K562 (cell line): Measurements from ENCODE around the gene LZTS3. TPM values are rescaled to one million over a fixed set of nuclear protein-coding genes. Genes with fewer than 3 reads are reported as not detected.

Experiments used
- ATAC-seq: fragments of 200-7000 bp; cut with Tn5 transposase; 3 replicates; pipeline ENCODE4 v1.9.1; 2020; ENCODE audit warnings: moderate library complexity
- BruUV-seq: library from RNA; stranded (reverse); fragments of 400-500 nt; replicated peaks from 2 replicates; lab custom pipeline; 2021; lab: Mats Ljungman, UMichigan
- CTCF ChIA-PET: fragments of 300-600 bp; formaldehyde crosslinking; extraction: SDS; loops from one replicate; lab custom pipeline; 2021; ENCODE audit warnings: low intra/inter-chr PET ratio; lab: Yijun Ruan, JAX
- POLR2A ChIA-PET: fragments of 300-600, 350-650 bp; sonication (Branson Sonifier 250); formaldehyde crosslinking; extraction: SDS; loops from one replicate; lab custom pipeline; 2021; ENCODE audit warnings: antibody characterized with exemption, inconsistent platforms; lab: Yijun Ruan, JAX
- DNase-seq, 4 experiments: peaks; one replicate each; pipeline versions ENCODE4 v3.0.0 to v3.0.0-alpha.2; 2011 to 2018; ENCODE audit warnings: low spot score in 3 of 4, mixed read lengths in 3 of 4; ENCODE audit errors: extremely low read depth in 1 of 4
- FAIRE-seq: peaks from 2 replicates; lab custom pipeline; 2011; peaks lifted over from hg19 to GRCh38; lab: Jason Lieb, UNC
- H2AFZ ChIP-seq: 2 replicates; pipeline ENCODE4 v1.6.0; 2011; ENCODE audit warnings: low read depth, low read length, control low read depth, inconsistent platforms
- H3K27ac ChIP-seq: fragments of 200-600 bp; 3 replicates; pipeline ENCODE4 v1.8.0; 2011; ENCODE audit warnings: low read depth, mild to moderate bottlenecking, control low read depth, inconsistent platforms, low read length, moderate library complexity, mixed read lengths; ENCODE audit errors: extremely low read depth
- H3K27me3 ChIP-seq, 2 experiments: fragments of 300-600 bp in 1 of 2; 2 replicates in 1 of 2; 3 replicates in 1 of 2; pipeline versions ENCODE4 v1.6.0 to v1.8.0; 2011; ENCODE audit warnings: inconsistent platforms in 2 of 2, low read length in 2 of 2, mild to moderate bottlenecking in 1 of 2, mixed read lengths in 1 of 2, moderate library complexity in 1 of 2; ENCODE audit not compliant: control insufficient read depth in 2 of 2, insufficient read depth in 2 of 2
- H3K36me3 ChIP-seq: fragments of 300-600 bp; 3 replicates; pipeline ENCODE4 v1.8.0; 2011; ENCODE audit warnings: mild to moderate bottlenecking, low read length, inconsistent platforms; ENCODE audit not compliant: control insufficient read depth, insufficient read depth
- H3K4me1 ChIP-seq, 2 experiments: fragments of 200-600 bp in 1 of 2; replicated peaks in 1 of 2; 2 replicates in 1 of 2; 3 replicates in 1 of 2; pipeline versions ENCODE4 v1.5.1 to v1.8.0; 2011; ENCODE audit warnings: inconsistent platforms in 2 of 2, low read length in 2 of 2, mild to moderate bottlenecking in 1 of 2, mixed read lengths in 1 of 2, moderate library complexity in 1 of 2; ENCODE audit not compliant: control insufficient read depth in 2 of 2, insufficient read depth in 2 of 2
- H3K4me2 ChIP-seq: 2 replicates; pipeline ENCODE4 v1.6.1; 2011; ENCODE audit warnings: low read length, control low read depth, inconsistent platforms, mixed read lengths; ENCODE audit not compliant: insufficient read depth
- H3K4me3 ChIP-seq: fragments of 200-600 bp; sonication (generic), shearing (Covaris generic); 2 replicates; pipeline ENCODE4 v1.5.1; 2016; ENCODE audit warnings: control low read depth, inconsistent platforms
- H3K79me2 ChIP-seq: fragments of 200-600 bp; 3 replicates; pipeline ENCODE4 v1.8.0; 2011; ENCODE audit warnings: low read length, inconsistent platforms; ENCODE audit not compliant: control insufficient read depth, insufficient read depth
- H3K9ac ChIP-seq, 2 experiments: 2 replicates each; pipeline versions ENCODE4 v1.6.0 to v1.6.1; 2011; ENCODE audit warnings: low read depth in 2 of 2, low read length in 2 of 2, control low read depth in 1 of 2, inconsistent platforms in 1 of 2, mild to moderate bottlenecking in 1 of 2, mixed read lengths in 1 of 2; ENCODE audit not compliant: insufficient read depth in 1 of 2
- H3K9me1 ChIP-seq: one replicate; pipeline ENCODE4 v1.6.0; 2011; ENCODE audit warnings: inconsistent platforms, mild to moderate bottlenecking, low read length, moderate library complexity; ENCODE audit not compliant: control insufficient read depth, insufficient read depth
- H3K9me3 ChIP-seq: replicated peaks from 2 replicates; pipeline ENCODE4 v1.5.1; 2011; ENCODE audit warnings: low read depth, low read length, inconsistent platforms; ENCODE audit not compliant: control insufficient read depth, insufficient read depth
- H4K20me1 ChIP-seq: replicated peaks from 2 replicates; pipeline ENCODE4 v1.6.1; 2011; ENCODE audit warnings: low read length, inconsistent platforms, mixed read lengths; ENCODE audit not compliant: control insufficient read depth, insufficient read depth
- CBFA2T3 ChIP-seq: fragments of 450-650 bp; IDR thresholded peaks from 2 replicates; pipeline ENCODE4 v1.6.1; 2017
- MBD1 ChIP-seq: fragments of 250-450 bp; sonication (Bioruptor Pico); IDR thresholded peaks from 2 replicates; pipeline ENCODE4 v1.8.0; 2022; ENCODE audit warnings: inconsistent platforms
- NFYB ChIP-seq: IDR thresholded peaks from 2 replicates; pipeline ENCODE4 v1.6.1; 2011; ENCODE audit warnings: mild to moderate bottlenecking, moderate library complexity; ENCODE audit not compliant: insufficient read length; ENCODE audit errors: extremely low read depth
- PCBP1 ChIP-seq: fragments of 200-400 bp; formaldehyde crosslinking; IDR thresholded peaks from 2 replicates; pipeline ENCODE4 v1.6.1; 2018; ENCODE audit warnings: mild to moderate bottlenecking, low read depth, low read length; ENCODE audit not compliant: poor library complexity, severe bottlenecking
- RREB1 ChIP-seq: fragments of 250-450 bp; sonication (Bioruptor Pico); IDR thresholded peaks from 2 replicates; pipeline ENCODE4 v1.4.0; 2020
- TCFL5 ChIP-seq: fragments of 250-450 bp; sonication (Bioruptor Pico); conservative IDR thresholded peaks from 2 replicates; pipeline ENCODE4 v1.6.1; 2021; ENCODE audit warnings: mild to moderate bottlenecking, moderate library complexity, matching md5 sums
- TFAP4 ChIP-seq: sonication (generic); formaldehyde crosslinking; IDR thresholded peaks from 2 replicates; pipeline ENCODE4 v1.8.0; 2022; ENCODE audit warnings: missing genetic modification reagents, mild to moderate bottlenecking, moderate library complexity, borderline replicate concordance
- ZBTB33 ChIP-seq: sonication (generic); formaldehyde crosslinking; IDR thresholded peaks from 2 replicates; pipeline ENCODE4 v1.8.1; 2023; ENCODE audit warnings: mild to moderate bottlenecking, missing genetic modification reagents
- WGBS: fragments of 100-300 bp; shearing (Covaris generic); methylation state at CpG from one replicate; pipeline ENCODE4 v1.1.6; 2016; ENCODE audit warnings: low coverage, mixed read lengths; ENCODE audit not compliant: insufficient coverage; ENCODE audit errors: missing lambda C conversion rate; 5-methylcytosine and 5-hydroxymethylcytosine counted together
- in situ Hi-C: fragments of 300-500 bp; cut with MboI; formaldehyde crosslinking; loops from 4 replicates; pipeline ENCODE4 v1.15.0; 2018; ENCODE audit warnings: inconsistent platforms, mixed read lengths
- intact Hi-C: fragments of 100-400 bp; cut with micrococcal nuclease; formaldehyde crosslinking; loops from 2 replicates; pipeline ENCODE4 v1.14.2; 2022
- polyA plus RNA-seq, 8 experiments: library from polyadenylated mRNA; depleted of rRNA in 4 of 8; stranded (reverse) in 5 of 8; unstranded in 3 of 8; fragments of >200 nt; fragmentation: Nextera tagmentation in 2 of 8; fragmentation: Illumina TruSeq in 1 of 8; extraction: Ambion mirVana in 2 of 8; extraction: Trizol in 1 of 8; gene quantifications; 2 replicates each; pipeline versions ENCODE4 v1.2.1 to v1.2.3, GENCODE V29; 2011 to 2014; ENCODE audit warnings: inconsistent platforms in 1 of 8, missing spikeins in 1 of 8
- total RNA-seq, 7 experiments: library from RNA; depleted of rRNA in 6 of 7; stranded (reverse); fragments of >200 nt in 6 of 7; fragmentation: Illumina TruSeq in 2 of 7; extraction: Trizol in 2 of 7; gene quantifications; 2 replicates each; pipeline versions ENCODE4 v1.2.1 to v1.2.3, GENCODE V29; 2011 to 2021; ENCODE audit warnings: low replicate concordance in 1 of 7

Gene LZTS3
- total and polyA plus RNA-seq, 9 of the 15 experiments (the other 6 are each of a cell fraction or from before 2014, with no cell fraction given): 0.07 to 2.9 (median 2.0) TPM

GRCh38 chr20:3164763-3165410 is 8.5 kb downstream of the LZTS3 start:
- H3K4me1 ChIP-seq: peaks cover 0 to 46% of the 10 kb centered on the region in 2 experiments; a peak in 3 of 5 replicates
- BruUV-seq: no TSS peak
- no peak overlapping the region for H3K27ac ChIP-seq
- FAIRE-seq (no peak), DNase-seq (no peak), ATAC-seq (no peak)
- intact Hi-C loops: no loop called here
- H3K9me3 ChIP-seq: no peaks in the 10 kb centered on the region
- no peak overlapping the region for H2AFZ ChIP-seq
- H3K4me3 ChIP-seq: no peak overlapping the region
- H3K36me3 ChIP-seq: no peaks in the 10 kb centered on the region
- in situ Hi-C loops: no loop called here
- H4K20me1 ChIP-seq: no peaks in the 10 kb centered on the region
- CTCF ChIA-PET: no interaction called here
- H3K9ac ChIP-seq: no peak overlapping the region
- H3K79me2 ChIP-seq: 0 out of 3 replicates have a peak, but pooled peaks cover under 1% of the 10 kb centered on the region
- POLR2A ChIA-PET: no interaction called here
- H3K4me2 ChIP-seq: no peak overlapping the region
- no peaks in the 10 kb centered on the region for H3K27me3 ChIP-seq
- no peaks in the 10 kb centered on the region for H3K9me1 ChIP-seq
- 77% methylated on average over 23 of the region's 41 CpGs for WGBS
- no peak for TF ChIP-seq CBFA2T3
- no peak for TF ChIP-seq TFAP4 (CRISPR knock-in tag)
- TF ChIP-seq NFYB: no peak
- TF ChIP-seq ZBTB33 (CRISPR knock-in tag): no peak
- TF ChIP-seq MBD1 (CRISPR knock-in tag): no peak
- no peak for TF ChIP-seq PCBP1
- no peak for TF ChIP-seq RREB1
- TF ChIP-seq TCFL5 (CRISPR knock-in tag): no peak
